Nephron (organoid): ENCODE measurements around the gene GDI2.
A peak's percentile ranks its signal among the peaks of the same experiment; 100 is the strongest.

Source experiments
- H3K27ac Mint-ChIP-seq, 3 experiments: 2 replicates each; pipeline ENCODE4 v1.8.0; 2020; ENCODE audit warnings: mixed read lengths in 3 of 3, mild to moderate bottlenecking in 2 of 3, moderate library complexity in 1 of 3
- H3K27me3 Mint-ChIP-seq: 2 replicates; pipeline ENCODE4 v1.8.0; 2021; ENCODE audit warnings: low read depth, mild to moderate bottlenecking, moderate library complexity, mixed read lengths
- H3K36me3 Mint-ChIP-seq: 2 replicates; pipeline ENCODE4 v1.8.0; 2020; ENCODE audit warnings: low read depth, mixed read lengths
- H3K4me1 Mint-ChIP-seq: 2 replicates; pipeline ENCODE4 v1.8.0; 2020; ENCODE audit warnings: mixed read lengths
- H3K4me3 Mint-ChIP-seq, 3 experiments: 2 replicates each; pipeline ENCODE4 v1.8.0; 2020; ENCODE audit warnings: mild to moderate bottlenecking in 3 of 3, mixed read lengths in 3 of 3, moderate library complexity in 2 of 3
- H3K9me3 Mint-ChIP-seq: 2 replicates; pipeline ENCODE4 v1.8.0; 2020; ENCODE audit warnings: mixed read lengths
- CTCF ChIP-seq, 3 experiments: fragments of 200-600 bp; sonication (generic); IDR thresholded peaks; one replicate each; pipeline ENCODE4 v1.5.0; 2021; ENCODE audit warnings: antibody characterized with exemption in 3 of 3; ENCODE audit not compliant: unreplicated experiment in 3 of 3

Gene GDI2

GRCh38 chr10:5744849-5745248, 68.4 kb downstream of the GDI2 start:
- Mint-ChIP-seq H3K9me3 (no peaks in the 10 kb centered on the region), H3K36me3 (peaks cover 66% of the 10 kb centered on the region), H3K4me3 (no peak overlapping the region), H3K4me1 (no peaks in the 10 kb centered on the region), H3K27me3 (no peaks in the 10 kb centered on the region), H3K27ac (no peak overlapping the region)
- no peak for TF ChIP-seq CTCF (IDR thresholded peaks at IDR 0.05; ENCODE audit: unreplicated experiment in 3 of 3)

GRCh38 chr10:5743736-5744135, 69.5 kb downstream of the GDI2 start:
- Mint-ChIP-seq H3K27me3 (no peaks in the 10 kb centered on the region), H3K27ac (no peak overlapping the region), H3K4me3 (no peak overlapping the region), H3K9me3 (no peaks in the 10 kb centered on the region), H3K36me3 (peaks cover 63% of the 10 kb centered on the region), H3K4me1 (no peaks in the 10 kb centered on the region)
- no peak for TF ChIP-seq CTCF (IDR thresholded peaks at IDR 0.05; ENCODE audit: unreplicated experiment in 3 of 3)

GRCh38 chr10:5742116-5742515, 71.1 kb downstream of the GDI2 start:
- Mint-ChIP-seq H3K36me3 (peaks cover 52% of the 10 kb centered on the region), H3K4me3 (no peak overlapping the region), H3K9me3 (no peaks in the 10 kb centered on the region), H3K4me1 (no peaks in the 10 kb centered on the region), H3K27ac (no peak overlapping the region), H3K27me3 (no peaks in the 10 kb centered on the region)
- TF ChIP-seq CTCF (IDR thresholded peaks at IDR 0.05; ENCODE audit: unreplicated experiment in 3 of 3): no peak

GRCh38 chr10:5741276-5741675, 72.0 kb downstream of the GDI2 start:
- no peak for TF ChIP-seq CTCF (IDR thresholded peaks at IDR 0.05; ENCODE audit: unreplicated experiment in 3 of 3)
- no peak overlapping the region for H3K4me3 Mint-ChIP-seq
- no peaks in the 10 kb centered on the region for H3K27me3 Mint-ChIP-seq
- H3K4me1 Mint-ChIP-seq: no peaks in the 10 kb centered on the region
- peaks cover 49% of the 10 kb centered on the region for H3K36me3 Mint-ChIP-seq
- no peak overlapping the region for H3K27ac Mint-ChIP-seq
- no peaks in the 10 kb centered on the region for H3K9me3 Mint-ChIP-seq

- H3K9me3 Mint-ChIP-seq: no peaks in the 10 kb centered on the region
- H3K27ac Mint-ChIP-seq: no peak overlapping the region
- TF ChIP-seq CTCF (IDR thresholded peaks at IDR 0.05; ENCODE audit: unreplicated experiment in 3 of 3): no peak
Observed at GRCh38 chr10:5738427-5738826, 74.8 kb downstream of the GDI2 start.

GRCh38 chr10:5737352-5737751, 75.9 kb downstream of the GDI2 start:
- H3K36me3 Mint-ChIP-seq: peaks cover 37% of the 10 kb centered on the region
- peak overlapping the region in 1 of 3 experiments; percentile 82 for H3K27ac Mint-ChIP-seq
- peak in 1 of 3 experiments; percentile 24 for TF ChIP-seq CTCF (IDR thresholded peaks at IDR 0.05; ENCODE audit: unreplicated experiment in 3 of 3)
- H3K4me1 Mint-ChIP-seq: no peaks in the 10 kb centered on the region
- no peaks in the 10 kb centered on the region for H3K9me3 Mint-ChIP-seq
- H3K27me3 Mint-ChIP-seq: no peaks in the 10 kb centered on the region
- no peak overlapping the region for H3K4me3 Mint-ChIP-seq

More at GRCh38 chr10:5738427-5738826, 74.8 kb downstream of the GDI2 start:
- Mint-ChIP-seq H3K4me3 (no peak overlapping the region), H3K4me1 (no peaks in the 10 kb centered on the region), H3K36me3 (peaks cover 38% of the 10 kb centered on the region), H3K27me3 (no peaks in the 10 kb centered on the region)
